RCC 7860 (cell line): ENCODE data around the gene NAV1.

ENCODE experiments used
- DNase-seq: peaks from one replicate; pipeline ENCODE4 v3.0.0-alpha.2; 2015; ENCODE audit warnings: low spot score
- FAIRE-seq: peaks from 2 replicates; lab custom pipeline; 2012; peaks lifted over from hg19 to GRCh38; lab: Jason Lieb, UNC

The NAV1 gene

GRCh38 chr1:201525193-201525778 lies 13.6 kb upstream of the NAV1 start:
- peak; percentile 7 for FAIRE-seq

GRCh38 chr1:201527879-201528278 lies 11.0 kb upstream of the NAV1 start:
- no peak for FAIRE-seq
- no peak for DNase-seq

More at GRCh38 chr1:201525193-201525778, 13.6 kb upstream of the NAV1 start:
- no peak for DNase-seq

GRCh38 chr1:201528631-201529252 lies 10.2 kb upstream of the NAV1 start:
- peak; percentile 33 for DNase-seq
- FAIRE-seq: no peak

- peak; percentile 61 for DNase-seq
- no peak for FAIRE-seq
Measured at GRCh38 chr1:201530741-201531531, 8.0 kb upstream of the NAV1 start.

- FAIRE-seq (no peak), DNase-seq (no peak)
Measured at GRCh38 chr1:201531551-201532425, 7.1 kb upstream of the NAV1 start.

- no peak for FAIRE-seq
Measured at GRCh38 chr1:201533836-201534235, 5.1 kb upstream of the NAV1 start.

GRCh38 chr1:201535046-201535918 lies 3.6 kb upstream of the NAV1 start:
- peak; percentile 55 for DNase-seq

More at GRCh38 chr1:201533836-201534235, 5.1 kb upstream of the NAV1 start:
- no peak for DNase-seq

GRCh38 chr1:201535919-201536245 lies 3.0 kb upstream of the NAV1 start:
- no peak for DNase-seq
- no peak for FAIRE-seq

More at GRCh38 chr1:201535046-201535918, 3.6 kb upstream of the NAV1 start:
- peak; percentile 44 for FAIRE-seq

- FAIRE-seq (peak; percentile 63), DNase-seq (peak; percentile 57)
Measured at GRCh38 chr1:201536558-201536957, 2.4 kb upstream of the NAV1 start.

- no peak for FAIRE-seq
- no peak for DNase-seq
Measured at GRCh38 chr1:201537028-201537427, 1.9 kb upstream of the NAV1 start.

- FAIRE-seq (no peak), DNase-seq (no peak)
Measured at GRCh38 chr1:201537467-201537866, 1.5 kb upstream of the NAV1 start.

- FAIRE-seq (no peak), DNase-seq (peak; percentile 63)
Measured at GRCh38 chr1:201537891-201538611, 876 bp upstream of the NAV1 start.

- DNase-seq: peak; percentile 80
- peak; percentile 17 for FAIRE-seq
Measured at GRCh38 chr1:201539561-201540431, 869 bp downstream of the NAV1 start.

GRCh38 chr1:201540846-201541735 lies 2.2 kb downstream of the NAV1 start:
- no peak for FAIRE-seq
- DNase-seq: no peak

GRCh38 chr1:201542309-201543035 lies 3.5 kb downstream of the NAV1 start:
- DNase-seq: peak; percentile 71
- FAIRE-seq: peak; percentile 86

- FAIRE-seq (no peak), DNase-seq (peak; percentile 20)
Measured at GRCh38 chr1:201543871-201544642, 5.1 kb downstream of the NAV1 start.
